KMS-11 (cell line): ENCODE results near the gene C3orf49.

Experiments used
- H2AFZ ChIP-seq: fragments of 200-600 bp; sonication (generic); 2 replicates; pipeline ENCODE4 v1.6.1; 2016; ENCODE audit warnings: antibody characterized with exemption, mixed run types, low read depth
- H3K27ac ChIP-seq: fragments of 200-600 bp; sonication (generic); 2 replicates; pipeline ENCODE4 v1.6.1; 2016; ENCODE audit warnings: mild to moderate bottlenecking, mixed run types
- H3K27me3 ChIP-seq: fragments of 200-600 bp; sonication (generic); 2 replicates; pipeline ENCODE4 v1.6.1; 2017; ENCODE audit warnings: mild to moderate bottlenecking, low read depth, mixed run types, moderate library complexity; ENCODE audit not compliant: insufficient read depth
- H3K36me3 ChIP-seq: fragments of 200-600 bp; sonication (generic); 2 replicates; pipeline ENCODE4 v1.6.1; 2017; ENCODE audit warnings: mild to moderate bottlenecking, mixed run types; ENCODE audit not compliant: insufficient read depth
- H3K4me1 ChIP-seq: fragments of 200-600 bp; sonication (generic); 2 replicates; pipeline ENCODE4 v1.6.1; 2016; ENCODE audit warnings: mild to moderate bottlenecking, low read depth, mixed run types; ENCODE audit not compliant: poor library complexity, severe bottlenecking
- H3K4me2 ChIP-seq: fragments of 200-600 bp; sonication (generic); 2 replicates; pipeline ENCODE4 v1.7.0; 2016; ENCODE audit warnings: mild to moderate bottlenecking, mixed run types
- H3K4me3 ChIP-seq: fragments of 200-600 bp; sonication (generic); IDR thresholded peaks from 2 replicates; pipeline ENCODE4 v1.6.1; 2017; ENCODE audit warnings: low read depth, low read length, mixed read lengths; ENCODE audit not compliant: insufficient read depth
- H3K79me2 ChIP-seq: fragments of 200-600 bp; sonication (generic); 2 replicates; pipeline ENCODE4 v1.6.1; 2016; ENCODE audit warnings: low read depth, mixed run types; ENCODE audit not compliant: insufficient read depth
- H3K9ac ChIP-seq: fragments of 200-600 bp; sonication (generic); 2 replicates; pipeline ENCODE4 v1.6.1; 2016; ENCODE audit warnings: mild to moderate bottlenecking, mixed run types
- H4K20me1 ChIP-seq: fragments of 200-600 bp; sonication (generic); 2 replicates; pipeline ENCODE4 v1.6.1; 2016; ENCODE audit warnings: mild to moderate bottlenecking, mixed run types; ENCODE audit not compliant: insufficient read depth
- TF ChIP-seq, protein P1 (sequence below): fragments of 200-600 bp; sonication (generic); conservative IDR thresholded peaks from 2 replicates; pipeline ENCODE4 v1.6.1; 2017; ENCODE audit warnings: low read depth, mild to moderate bottlenecking, antibody characterized with exemption, low read length, moderate library complexity, mixed read lengths

The C3orf49 gene, protein sequence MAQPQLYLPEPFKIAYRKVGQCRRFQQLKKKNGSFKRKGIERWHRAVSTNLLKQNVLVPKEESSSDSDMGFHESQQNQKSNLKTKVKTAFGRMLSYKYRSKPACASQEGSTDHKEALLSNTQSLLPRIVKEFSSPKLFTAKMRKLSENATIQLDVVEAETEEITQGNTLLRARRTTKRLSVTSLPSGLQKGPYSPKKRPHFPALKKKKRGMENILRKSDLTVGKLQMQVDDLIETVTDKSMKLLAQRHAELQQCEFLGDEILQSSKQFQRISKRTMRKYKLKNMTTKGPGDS

DNA sequence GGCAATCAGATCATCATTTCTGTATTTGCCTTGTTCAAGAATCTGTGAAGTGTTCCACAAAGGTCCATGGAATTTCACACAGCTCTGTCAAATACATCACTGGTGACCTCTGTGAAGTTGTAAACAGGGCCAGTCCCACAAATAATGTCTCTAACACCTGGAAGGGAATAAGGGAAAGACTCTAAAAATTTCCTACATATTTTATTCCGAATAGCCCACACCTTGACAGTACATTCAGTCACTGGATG is at the start of gene C3orf49:
Gene C3orf49, plus strand, starts transcription at position 149 of the 248 bp plus-strand sequence. CDS start 173 bp downstream, outside the sequence.
- H3K4me2 ChIP-seq, result no peak within 1 kb of the TSS
- H3K9ac ChIP-seq, result no peak within 1 kb of the TSS
- no peaks in the 10 kb centered on the region for H3K4me1 ChIP-seq
- no peaks in the 10 kb centered on the region for H3K36me3 ChIP-seq
- no peaks in the 10 kb centered on the region for H3K27me3 ChIP-seq
- no peak within 1 kb of the TSS for H2AFZ ChIP-seq
- H3K79me2 ChIP-seq, result no peaks in the 10 kb centered on the region
- no peaks in the 10 kb centered on the region for H4K20me1 ChIP-seq
- TF ChIP-seq, protein P1, sequence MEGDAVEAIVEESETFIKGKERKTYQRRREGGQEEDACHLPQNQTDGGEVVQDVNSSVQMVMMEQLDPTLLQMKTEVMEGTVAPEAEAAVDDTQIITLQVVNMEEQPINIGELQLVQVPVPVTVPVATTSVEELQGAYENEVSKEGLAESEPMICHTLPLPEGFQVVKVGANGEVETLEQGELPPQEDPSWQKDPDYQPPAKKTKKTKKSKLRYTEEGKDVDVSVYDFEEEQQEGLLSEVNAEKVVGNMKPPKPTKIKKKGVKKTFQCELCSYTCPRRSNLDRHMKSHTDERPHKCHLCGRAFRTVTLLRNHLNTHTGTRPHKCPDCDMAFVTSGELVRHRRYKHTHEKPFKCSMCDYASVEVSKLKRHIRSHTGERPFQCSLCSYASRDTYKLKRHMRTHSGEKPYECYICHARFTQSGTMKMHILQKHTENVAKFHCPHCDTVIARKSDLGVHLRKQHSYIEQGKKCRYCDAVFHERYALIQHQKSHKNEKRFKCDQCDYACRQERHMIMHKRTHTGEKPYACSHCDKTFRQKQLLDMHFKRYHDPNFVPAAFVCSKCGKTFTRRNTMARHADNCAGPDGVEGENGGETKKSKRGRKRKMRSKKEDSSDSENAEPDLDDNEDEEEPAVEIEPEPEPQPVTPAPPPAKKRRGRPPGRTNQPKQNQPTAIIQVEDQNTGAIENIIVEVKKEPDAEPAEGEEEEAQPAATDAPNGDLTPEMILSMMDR, result no peak
- H3K27ac ChIP-seq, result no peak within 1 kb of the TSS
- H3K4me3 ChIP-seq, result no peak within 1 kb of the TSS

DNA sequence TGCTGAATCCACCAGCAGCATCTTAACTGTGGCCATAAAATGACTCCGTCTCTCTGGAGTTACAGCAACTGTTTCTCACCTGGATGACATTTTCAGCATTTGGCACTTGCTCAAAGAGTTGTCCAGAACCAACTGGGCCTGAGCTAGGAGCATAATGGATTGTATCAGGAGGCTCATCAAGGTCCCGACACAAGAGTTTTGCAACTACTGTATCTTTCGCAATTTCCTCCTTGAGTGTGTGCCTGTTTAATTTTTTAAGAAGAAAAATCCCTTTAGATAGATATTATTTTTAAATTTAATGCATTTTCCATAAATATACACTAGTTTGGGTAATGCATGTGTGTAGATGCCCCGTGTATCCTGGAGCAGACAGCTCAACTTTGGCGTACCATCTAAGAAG is 44.3 kb upstream of the C3orf49 start:
- Histone ChIP-seq H3K27me3 (no peaks in the 10 kb centered on the region), H3K4me3 (no peak overlapping the region), H2AFZ (no peak overlapping the region), H3K27ac (no peak overlapping the region), H3K4me1 (no peaks in the 10 kb centered on the region), H4K20me1 (no peaks in the 10 kb centered on the region), H3K4me2 (no peak overlapping the region), H3K79me2 (no peaks in the 10 kb centered on the region), H3K36me3 (no peaks in the 10 kb centered on the region), H3K9ac (no peak overlapping the region)
- TF ChIP-seq, protein P1, result no peak

DNA sequence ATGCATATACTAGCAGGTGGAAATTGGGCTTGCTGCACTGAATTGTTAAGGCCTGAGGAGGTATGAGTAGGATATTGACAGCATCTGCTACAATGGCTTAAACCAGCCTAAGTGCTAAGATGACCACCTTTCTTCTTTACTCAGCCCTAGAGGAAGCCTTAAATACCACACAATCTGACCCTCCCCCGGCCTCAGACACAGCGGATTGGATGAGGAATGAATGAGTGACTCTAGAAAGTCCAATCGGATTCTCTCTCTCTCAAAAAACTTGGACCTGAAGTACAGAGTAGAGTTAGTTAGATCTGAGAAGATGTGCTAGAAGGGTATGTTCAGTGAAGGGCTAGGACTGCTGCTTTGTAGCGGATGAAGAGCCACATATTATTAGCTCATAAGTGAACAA is 39.9 kb upstream of the C3orf49 start:
- Histone ChIP-seq H3K27ac (no peak overlapping the region), H3K27me3 (no peaks in the 10 kb centered on the region), H3K79me2 (no peaks in the 10 kb centered on the region), H2AFZ (no peak overlapping the region), H3K4me3 (no peak overlapping the region), H4K20me1 (no peaks in the 10 kb centered on the region), H3K36me3 (no peaks in the 10 kb centered on the region), H3K9ac (no peak overlapping the region), H3K4me2 (no peak overlapping the region), H3K4me1 (peaks cover 18% of the 10 kb centered on the region)
- TF ChIP-seq, protein P1, result no peak

DNA sequence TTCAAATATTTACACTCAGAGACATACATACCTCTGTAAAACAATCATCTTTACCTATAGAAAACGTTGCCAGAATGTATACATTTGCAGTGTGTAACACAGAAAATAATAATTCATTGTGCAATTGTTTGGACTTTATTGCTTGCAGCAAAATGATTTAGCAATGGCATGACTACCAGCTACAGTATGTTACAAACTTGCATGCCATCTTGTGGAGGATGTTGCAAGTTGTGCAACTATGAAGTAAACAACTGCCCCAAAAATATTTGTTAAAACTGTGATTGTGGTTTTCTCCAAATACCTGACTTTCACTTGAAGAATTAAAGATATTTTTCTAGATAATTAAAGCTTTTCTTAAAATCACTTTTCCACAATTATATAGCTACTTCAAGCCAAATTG is 27.1 kb upstream of the C3orf49 start:
- Histone ChIP-seq H2AFZ (no peak overlapping the region), H4K20me1 (no peaks in the 10 kb centered on the region), H3K4me1 (no peaks in the 10 kb centered on the region), H3K36me3 (no peaks in the 10 kb centered on the region), H3K27ac (no peak overlapping the region), H3K27me3 (no peaks in the 10 kb centered on the region), H3K79me2 (no peaks in the 10 kb centered on the region), H3K9ac (no peak overlapping the region), H3K4me3 (no peak overlapping the region), H3K4me2 (no peak overlapping the region)
- TF ChIP-seq, protein P1, result no peak
